IPS-NIHi11 (cell line): ENCODE results near the gene MRPS5.

Source experiments
- DNase-seq: peaks from one replicate; pipeline ENCODE4 v3.0.0; 2012; ENCODE audit warnings: mixed read lengths, low spot score

MRPS5 gene

GRCh38 chr2:95060446-95061118 is 61.0 kb downstream of the MRPS5 start:
- no peak for DNase-seq

GRCh38 chr2:95059656-95060370 is 61.8 kb downstream of the MRPS5 start:
- no peak for DNase-seq

GRCh38 chr2:95058989-95059641 is 62.5 kb downstream of the MRPS5 start:
- DNase-seq: no peak

- DNase-seq: no peak
Observed at GRCh38 chr2:95058466-95058988, 63.1 kb downstream of the MRPS5 start.

GRCh38 chr2:95057535-95058370 is 63.9 kb downstream of the MRPS5 start:
- DNase-seq: no peak

- DNase-seq: no peak
Observed at GRCh38 chr2:95056461-95057459, 64.8 kb downstream of the MRPS5 start.

GRCh38 chr2:95056044-95056443 is 65.6 kb downstream of the MRPS5 start:
- no peak for DNase-seq

GRCh38 chr2:95055262-95055661 is 66.3 kb downstream of the MRPS5 start:
- no peak for DNase-seq

- no peak for DNase-seq
Observed at GRCh38 chr2:95054016-95054415, 67.6 kb downstream of the MRPS5 start.

GRCh38 chr2:95053543-95053942 is 68.1 kb downstream of the MRPS5 start:
- DNase-seq: peak; percentile 61

GRCh38 chr2:95052804-95053479 is 68.7 kb downstream of the MRPS5 start:
- DNase-seq: no peak

- DNase-seq: no peak
Observed at GRCh38 chr2:95052307-95052706, 69.3 kb downstream of the MRPS5 start.

- no peak for DNase-seq
Observed at GRCh38 chr2:95051626-95052025, 70.0 kb downstream of the MRPS5 start.

- DNase-seq: no peak
Observed at GRCh38 chr2:95050385-95051300, 71.0 kb downstream of the MRPS5 start.

GRCh38 chr2:95049961-95050360 is 71.6 kb downstream of the MRPS5 start:
- DNase-seq: no peak

GRCh38 chr2:95049683-95049955 is 72.0 kb downstream of the MRPS5 start:
- no peak for DNase-seq

GRCh38 chr2:95048825-95049682 is 72.6 kb downstream of the MRPS5 start:
- DNase-seq: no peak
